Loucy (cell line): ENCODE data around the gene RYR2.

Experiments used
- H2AFZ ChIP-seq: fragments of 200-600 bp; sonication (generic); 2 replicates; pipeline ENCODE4 v1.6.0; 2016; ENCODE audit warnings: antibody characterized with exemption, mild to moderate bottlenecking, low read length, moderate library complexity
- H3F3A ChIP-seq: fragments of 200-600 bp; 2 replicates; pipeline ENCODE4 v1.6.0; 2016; ENCODE audit warnings: antibody characterized with exemption, low read depth, mild to moderate bottlenecking
- H3K27me3 ChIP-seq: fragments of 200-600 bp; sonication (generic); 2 replicates; pipeline ENCODE4 v1.6.1; 2014; ENCODE audit warnings: low read length, mild to moderate bottlenecking; ENCODE audit not compliant: insufficient read depth, poor library complexity, severe bottlenecking
- H3K36me3 ChIP-seq: fragments of 200-600 bp; sonication (generic); 2 replicates; pipeline ENCODE4 v1.6.1; 2016; ENCODE audit warnings: low read length; ENCODE audit not compliant: insufficient read depth
- H3K4me1 ChIP-seq: fragments of 200-600 bp; sonication (generic); 2 replicates; pipeline ENCODE4 v1.5.1; 2014; ENCODE audit warnings: low read length, mild to moderate bottlenecking; ENCODE audit not compliant: insufficient read depth, poor library complexity, severe bottlenecking
- H3K4me2 ChIP-seq: fragments of 200-600 bp; sonication (generic); 2 replicates; pipeline ENCODE4 v1.6.0; 2014; ENCODE audit warnings: antibody characterized with exemption, low read length, low read depth, mild to moderate bottlenecking; ENCODE audit not compliant: poor library complexity, severe bottlenecking
- H3K4me3 ChIP-seq: fragments of 200-600 bp; sonication (generic); 2 replicates; pipeline ENCODE4 v1.5.1; 2014; ENCODE audit warnings: low read length, mild to moderate bottlenecking, mixed read lengths; ENCODE audit not compliant: poor library complexity, severe bottlenecking
- H3K79me2 ChIP-seq: fragments of 200-600 bp; sonication (generic); 2 replicates; pipeline ENCODE4 v1.6.1; 2014; ENCODE audit warnings: low read length; ENCODE audit not compliant: insufficient read depth
- H3K9ac ChIP-seq: fragments of 200-600 bp; sonication (generic); 2 replicates; pipeline ENCODE4 v1.6.0; 2014; ENCODE audit warnings: mild to moderate bottlenecking, low read depth, low read length, moderate library complexity; ENCODE audit not compliant: poor library complexity, severe bottlenecking
- H3K9me2 ChIP-seq: fragments of 200-600 bp; sonication (generic); replicated peaks from 2 replicates; pipeline ENCODE4 v1.6.1; 2016; ENCODE audit warnings: low read depth, low read length, mixed read lengths
- H3K9me3 ChIP-seq: fragments of 200-600 bp; sonication (generic); 2 replicates; pipeline ENCODE4 v1.6.1; 2014; ENCODE audit warnings: mild to moderate bottlenecking, antibody characterized with exemption, low read length, low read depth; ENCODE audit not compliant: insufficient read depth
- H4K20me1 ChIP-seq: fragments of 200-600 bp; sonication (generic); 2 replicates; pipeline ENCODE4 v1.6.0; 2014; ENCODE audit warnings: antibody characterized with exemption, low read length, mild to moderate bottlenecking; ENCODE audit not compliant: insufficient read depth, poor library complexity, severe bottlenecking
- EZH2phosphoT487 ChIP-seq: fragments of 200-600 bp; IDR thresholded peaks from 2 replicates; pipeline ENCODE4 v1.6.1; 2018; ENCODE audit warnings: antibody characterized with exemption, mild to moderate bottlenecking, moderate library complexity, borderline replicate concordance
- TF ChIP-seq, protein P1 (sequence below): fragments of 200-600 bp; sonication (generic); conservative IDR thresholded peaks from 2 replicates; pipeline ENCODE4 v1.5.1; 2014; ENCODE audit warnings: mild to moderate bottlenecking, antibody characterized with exemption, low read length

Gene RYR2

DNA sequence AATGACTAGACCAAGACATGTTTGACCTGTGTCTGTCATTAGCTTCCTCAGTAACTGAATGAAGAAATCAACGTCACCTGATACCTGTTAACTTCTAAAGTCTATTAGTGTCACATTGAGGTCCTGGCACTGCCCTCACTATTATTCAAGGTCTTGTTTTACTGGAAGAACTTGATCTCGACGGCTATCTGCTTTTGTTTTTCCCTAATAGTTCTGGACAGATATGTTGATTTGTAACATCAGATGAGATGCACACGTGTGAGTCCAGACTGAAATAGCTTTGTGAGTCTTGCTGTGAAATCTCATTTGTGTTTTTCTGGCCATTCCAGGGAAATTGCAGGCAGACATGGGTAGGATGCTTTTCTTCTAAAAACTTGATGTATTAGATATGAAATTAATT lies 159.2 kb downstream of the RYR2 start:
- Histone ChIP-seq H4K20me1 (no peaks in the 10 kb centered on the region), H3K9me3 (peaks cover 4% of the 10 kb centered on the region; the same call in 1 of the 2 replicates), H3K9ac (no peak overlapping the region), H3K79me2 (no peaks in the 10 kb centered on the region), H3K36me3 (no peaks in the 10 kb centered on the region), H3K4me2 (no peak overlapping the region), H3K27me3 (no peaks in the 10 kb centered on the region), H3K9me2 (no peaks in the 10 kb centered on the region), H3K4me1 (no peaks in the 10 kb centered on the region), H2AFZ (no peak overlapping the region), H3K4me3 (no peak overlapping the region), H3F3A (no peaks in the 10 kb centered on the region)
- no peak for TF ChIP-seq EZH2phosphoT487
- TF ChIP-seq, protein P1, sequence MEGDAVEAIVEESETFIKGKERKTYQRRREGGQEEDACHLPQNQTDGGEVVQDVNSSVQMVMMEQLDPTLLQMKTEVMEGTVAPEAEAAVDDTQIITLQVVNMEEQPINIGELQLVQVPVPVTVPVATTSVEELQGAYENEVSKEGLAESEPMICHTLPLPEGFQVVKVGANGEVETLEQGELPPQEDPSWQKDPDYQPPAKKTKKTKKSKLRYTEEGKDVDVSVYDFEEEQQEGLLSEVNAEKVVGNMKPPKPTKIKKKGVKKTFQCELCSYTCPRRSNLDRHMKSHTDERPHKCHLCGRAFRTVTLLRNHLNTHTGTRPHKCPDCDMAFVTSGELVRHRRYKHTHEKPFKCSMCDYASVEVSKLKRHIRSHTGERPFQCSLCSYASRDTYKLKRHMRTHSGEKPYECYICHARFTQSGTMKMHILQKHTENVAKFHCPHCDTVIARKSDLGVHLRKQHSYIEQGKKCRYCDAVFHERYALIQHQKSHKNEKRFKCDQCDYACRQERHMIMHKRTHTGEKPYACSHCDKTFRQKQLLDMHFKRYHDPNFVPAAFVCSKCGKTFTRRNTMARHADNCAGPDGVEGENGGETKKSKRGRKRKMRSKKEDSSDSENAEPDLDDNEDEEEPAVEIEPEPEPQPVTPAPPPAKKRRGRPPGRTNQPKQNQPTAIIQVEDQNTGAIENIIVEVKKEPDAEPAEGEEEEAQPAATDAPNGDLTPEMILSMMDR = no peak

GRCh38 chr1:237204841-237205240 lies 162.9 kb downstream of the RYR2 start:
- TF ChIP-seq EZH2phosphoT487 = no peak
- TF ChIP-seq, protein P1 = no peak
- no peaks in the 10 kb centered on the region for H3F3A ChIP-seq
- peaks cover 4% of the 10 kb centered on the region; the same call in 1 of the 2 replicates for H3K9me3 ChIP-seq
- H3K4me3 ChIP-seq = no peak overlapping the region
- H2AFZ ChIP-seq = no peak overlapping the region
- no peaks in the 10 kb centered on the region for H3K36me3 ChIP-seq
- no peaks in the 10 kb centered on the region for H3K9me2 ChIP-seq
- H3K9ac ChIP-seq = no peak overlapping the region
- H3K79me2 ChIP-seq = no peaks in the 10 kb centered on the region
- H3K27me3 ChIP-seq = no peaks in the 10 kb centered on the region
- H4K20me1 ChIP-seq = no peaks in the 10 kb centered on the region
- no peaks in the 10 kb centered on the region for H3K4me1 ChIP-seq
- H3K4me2 ChIP-seq = no peak overlapping the region

GRCh38 chr1:237205400-237206064 lies 163.5 kb downstream of the RYR2 start:
- no peak overlapping the region for H3K4me2 ChIP-seq
- H3K4me1 ChIP-seq = no peaks in the 10 kb centered on the region
- no peak overlapping the region for H3K9ac ChIP-seq
- H3K9me2 ChIP-seq = no peaks in the 10 kb centered on the region
- H3K36me3 ChIP-seq = no peaks in the 10 kb centered on the region
- peaks cover 4% of the 10 kb centered on the region; the same call in 1 of the 2 replicates for H3K9me3 ChIP-seq
- no peak for TF ChIP-seq EZH2phosphoT487
- TF ChIP-seq, protein P1 = no peak
- H3F3A ChIP-seq = no peaks in the 10 kb centered on the region
- no peaks in the 10 kb centered on the region for H3K79me2 ChIP-seq
- H2AFZ ChIP-seq = no peak overlapping the region
- H3K4me3 ChIP-seq = no peak overlapping the region
- no peaks in the 10 kb centered on the region for H4K20me1 ChIP-seq
- H3K27me3 ChIP-seq = no peaks in the 10 kb centered on the region
